ENCODE data around the gene SOX12. TPM values are rescaled to one million over a fixed set of nuclear protein-coding genes. Genes with fewer than 3 reads are reported as not detected.

Gene SOX12
- total and polyA plus RNA-seq, 2 donors, result 2.5 to 4.7 TPM

GRCh38 chr20:341682-342081, 16.3 kb downstream of the SOX12 start:
- Histone ChIP-seq H3K27me3 (ENCODE audit: control insufficient read depth in 2 of 2, insufficient read depth in 1 of 2, low read length in 1 of 2) (peaks cover 0 to 8% of the 10 kb centered on the region in 2 donors), H3K27ac (ENCODE audit: low read depth in 1 of 2, low read length in 1 of 2) (peak overlapping the region in 1 of 2 donors; percentile 18)
- 90% methylated on average over 2 of the region's 2 CpGs for WGBS

GRCh38 chr20:343107-343506, 17.8 kb downstream of the SOX12 start:
- no peak for DNase-seq (ENCODE audit: low read depth in 6 of 9, low spot score in 9 of 9)
- peaks cover 0 to 23% of the 10 kb centered on the region in 2 donors for H3K27me3 ChIP-seq (ENCODE audit: control insufficient read depth in 2 of 2, insufficient read depth in 1 of 2, low read length in 1 of 2)

More at GRCh38 chr20:341682-342081, 16.3 kb downstream of the SOX12 start:
- Histone ChIP-seq H3K4me1 (ENCODE audit: control insufficient read depth in 2 of 2, insufficient read depth in 2 of 2, low read length in 2 of 2) (peaks cover 0 to under 1% of the 10 kb centered on the region in 2 donors), H3K9me3 (ENCODE audit: control insufficient read depth in 2 of 2, insufficient read depth in 1 of 2, low read length in 1 of 2) (peaks cover 0 to 5% of the 10 kb centered on the region in 2 donors), H3K36me3 (ENCODE audit: control insufficient read depth in 2 of 2, insufficient read depth in 2 of 2, low read length in 1 of 2) (no peaks in the 10 kb centered on the region), H3K4me3 (ENCODE audit: low read length in 2 of 2) (no peak overlapping the region)
- no peak for DNase-seq (ENCODE audit: low read depth in 6 of 9, low spot score in 9 of 9)

GRCh38 chr20:346033-346639, 20.8 kb downstream of the SOX12 start:
- no peak for DNase-seq (ENCODE audit: low read depth in 6 of 9, low spot score in 9 of 9)
- 90% methylated on average over 9 of the region's 9 CpGs for WGBS
- H3K27ac ChIP-seq (ENCODE audit: low read depth in 1 of 2, low read length in 1 of 2), result no peak overlapping the region
- peaks cover 3 to 9% of the 10 kb centered on the region in 2 donors for H3K4me1 ChIP-seq (ENCODE audit: control insufficient read depth in 2 of 2, insufficient read depth in 2 of 2, low read length in 2 of 2)
- peak overlapping the region in 1 of 2 donors; percentile 23 for H3K4me3 ChIP-seq (ENCODE audit: low read length in 2 of 2)
- no peaks in the 10 kb centered on the region for H3K36me3 ChIP-seq (ENCODE audit: control insufficient read depth in 2 of 2, insufficient read depth in 2 of 2, low read length in 1 of 2)
- peaks cover 0 to 23% of the 10 kb centered on the region in 2 donors for H3K27me3 ChIP-seq (ENCODE audit: control insufficient read depth in 2 of 2, insufficient read depth in 1 of 2, low read length in 1 of 2)
- peaks cover 0 to 5% of the 10 kb centered on the region in 2 donors for H3K9me3 ChIP-seq (ENCODE audit: control insufficient read depth in 2 of 2, insufficient read depth in 1 of 2, low read length in 1 of 2)

More at GRCh38 chr20:343107-343506, 17.8 kb downstream of the SOX12 start:
- peaks cover 3 to 9% of the 10 kb centered on the region in 2 donors for H3K4me1 ChIP-seq (ENCODE audit: control insufficient read depth in 2 of 2, insufficient read depth in 2 of 2, low read length in 2 of 2)
- no peaks in the 10 kb centered on the region for H3K36me3 ChIP-seq (ENCODE audit: control insufficient read depth in 2 of 2, insufficient read depth in 2 of 2, low read length in 1 of 2)
- peaks cover 0 to 5% of the 10 kb centered on the region in 2 donors for H3K9me3 ChIP-seq (ENCODE audit: control insufficient read depth in 2 of 2, insufficient read depth in 1 of 2, low read length in 1 of 2)
- no peak overlapping the region for H3K27ac ChIP-seq (ENCODE audit: low read depth in 1 of 2, low read length in 1 of 2)
- H3K4me3 ChIP-seq (ENCODE audit: low read length in 2 of 2), result no peak overlapping the region

DNA sequence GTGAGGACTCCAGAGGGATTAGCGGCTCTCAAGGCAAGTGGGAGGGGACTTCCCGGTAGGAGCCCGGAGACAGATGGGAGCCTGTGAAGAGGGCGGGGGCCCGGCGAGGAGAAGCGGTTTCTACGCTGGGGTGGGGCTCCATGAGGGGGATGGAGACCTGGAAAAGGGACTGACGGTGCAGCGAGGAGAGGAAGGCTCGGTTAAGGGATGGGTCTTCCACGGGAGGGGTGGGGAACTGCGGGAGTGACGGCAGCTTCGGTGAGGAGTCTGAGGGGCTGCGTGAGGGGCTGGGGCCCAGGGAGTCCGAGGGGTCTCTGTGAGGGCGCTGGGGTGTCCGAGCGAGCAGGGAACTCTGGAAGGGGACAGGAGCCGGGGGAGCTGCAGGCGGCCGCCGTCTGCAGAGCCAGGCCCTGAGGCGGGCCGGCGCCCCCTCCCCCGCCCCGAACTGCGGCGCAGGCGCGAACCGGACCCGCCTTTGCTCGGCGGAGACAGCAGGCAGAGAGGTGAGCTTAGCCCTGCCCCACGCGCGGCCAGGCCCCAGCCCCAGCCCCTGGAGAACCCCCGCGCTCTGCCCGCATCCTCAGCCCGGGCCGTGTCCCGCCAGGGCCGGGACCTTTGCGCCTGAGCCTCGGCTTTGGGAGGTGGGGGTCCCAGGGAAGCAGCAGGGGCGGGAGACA, 21.4 kb downstream of the SOX12 start, which contains the start of gene NRSN2:
NRSN2 (plus strand) TSS at position 472 of the 677 bp plus-strand sequence. CDS start 2,533 bp downstream, outside the sequence.
- Histone ChIP-seq H3K4me3 (ENCODE audit: low read length in 2 of 2) (peak within 1 kb of the TSS; percentile 60 to 66), H3K27ac (ENCODE audit: low read depth in 1 of 2, low read length in 1 of 2) (peak within 1 kb of the TSS; percentile 58 to 68), H3K27me3 (ENCODE audit: control insufficient read depth in 2 of 2, insufficient read depth in 1 of 2, low read length in 1 of 2) (peaks cover 0 to 23% of the 10 kb centered on the region in 2 donors), H3K4me1 (ENCODE audit: control insufficient read depth in 2 of 2, insufficient read depth in 2 of 2, low read length in 2 of 2) (peaks cover 3 to 9% of the 10 kb centered on the region in 2 donors), H3K36me3 (ENCODE audit: control insufficient read depth in 2 of 2, insufficient read depth in 2 of 2, low read length in 1 of 2) (no peaks in the 10 kb centered on the region), H3K9me3 (ENCODE audit: control insufficient read depth in 2 of 2, insufficient read depth in 1 of 2, low read length in 1 of 2) (peaks cover 0 to 2% of the 10 kb centered on the region in 2 donors)
- DNase-seq (ENCODE audit: low read depth in 6 of 9, low spot score in 9 of 9), result no peak
- WGBS, result 7% methylated on average over 50 of the region's 50 CpGs

- H3K4me3 ChIP-seq (ENCODE audit: low read length in 2 of 2), result peak overlapping the region; percentile 60 to 66
- no peaks in the 10 kb centered on the region for H3K36me3 ChIP-seq (ENCODE audit: control insufficient read depth in 2 of 2, insufficient read depth in 2 of 2, low read length in 1 of 2)
- 1% methylated on average over 19 of the region's 19 CpGs for WGBS
- no peak for DNase-seq (ENCODE audit: low read depth in 6 of 9, low spot score in 9 of 9)
- H3K9me3 ChIP-seq (ENCODE audit: control insufficient read depth in 2 of 2, insufficient read depth in 1 of 2, low read length in 1 of 2), result no peaks in the 10 kb centered on the region
- no peak overlapping the region for H3K27ac ChIP-seq (ENCODE audit: low read depth in 1 of 2, low read length in 1 of 2)
- peaks cover 0 to 23% of the 10 kb centered on the region in 2 donors for H3K27me3 ChIP-seq (ENCODE audit: control insufficient read depth in 2 of 2, insufficient read depth in 1 of 2, low read length in 1 of 2)
- H3K4me1 ChIP-seq (ENCODE audit: control insufficient read depth in 2 of 2, insufficient read depth in 2 of 2, low read length in 2 of 2), result peaks cover 3 to 9% of the 10 kb centered on the region in 2 donors
Measured at GRCh38 chr20:347317-347639, 21.9 kb downstream of the SOX12 start.

GRCh38 chr20:347640-348484, 22.5 kb downstream of the SOX12 start:
- Histone ChIP-seq H3K27ac (ENCODE audit: low read depth in 1 of 2, low read length in 1 of 2) (peak overlapping the region; percentile 58 to 68), H3K4me1 (ENCODE audit: control insufficient read depth in 2 of 2, insufficient read depth in 2 of 2, low read length in 2 of 2) (peaks cover 3 to 9% of the 10 kb centered on the region in 2 donors), H3K4me3 (ENCODE audit: low read length in 2 of 2) (peak overlapping the region; percentile 60 to 66), H3K36me3 (ENCODE audit: control insufficient read depth in 2 of 2, insufficient read depth in 2 of 2, low read length in 1 of 2) (no peaks in the 10 kb centered on the region), H3K9me3 (ENCODE audit: control insufficient read depth in 2 of 2, insufficient read depth in 1 of 2, low read length in 1 of 2) (no peaks in the 10 kb centered on the region), H3K27me3 (ENCODE audit: control insufficient read depth in 2 of 2, insufficient read depth in 1 of 2, low read length in 1 of 2) (peaks cover 0 to 23% of the 10 kb centered on the region in 2 donors)
- peak in 5 of 9 donors; percentile 32 to 72 (median 57) for DNase-seq (ENCODE audit: low read depth in 6 of 9, low spot score in 9 of 9)
- 1% methylated on average over 61 of the region's 61 CpGs for WGBS

- Histone ChIP-seq H3K36me3 (ENCODE audit: control insufficient read depth in 2 of 2, insufficient read depth in 2 of 2, low read length in 1 of 2) (no peaks in the 10 kb centered on the region), H3K27ac (ENCODE audit: low read depth in 1 of 2, low read length in 1 of 2) (peak overlapping the region in 1 of 2 donors; percentile 37), H3K9me3 (ENCODE audit: control insufficient read depth in 2 of 2, insufficient read depth in 1 of 2, low read length in 1 of 2) (no peaks in the 10 kb centered on the region), H3K4me1 (ENCODE audit: control insufficient read depth in 2 of 2, insufficient read depth in 2 of 2, low read length in 2 of 2) (peaks cover 3 to 9% of the 10 kb centered on the region in 2 donors), H3K4me3 (ENCODE audit: low read length in 2 of 2) (no peak overlapping the region), H3K27me3 (ENCODE audit: control insufficient read depth in 2 of 2, insufficient read depth in 1 of 2, low read length in 1 of 2) (peaks cover 0 to 23% of the 10 kb centered on the region in 2 donors)
- DNase-seq (ENCODE audit: low read depth in 6 of 9, low spot score in 9 of 9), result no peak
- WGBS, result 99% methylated on average over 19 of the region's 19 CpGs
Measured at GRCh38 chr20:348972-349841, 23.9 kb downstream of the SOX12 start.

DNA sequence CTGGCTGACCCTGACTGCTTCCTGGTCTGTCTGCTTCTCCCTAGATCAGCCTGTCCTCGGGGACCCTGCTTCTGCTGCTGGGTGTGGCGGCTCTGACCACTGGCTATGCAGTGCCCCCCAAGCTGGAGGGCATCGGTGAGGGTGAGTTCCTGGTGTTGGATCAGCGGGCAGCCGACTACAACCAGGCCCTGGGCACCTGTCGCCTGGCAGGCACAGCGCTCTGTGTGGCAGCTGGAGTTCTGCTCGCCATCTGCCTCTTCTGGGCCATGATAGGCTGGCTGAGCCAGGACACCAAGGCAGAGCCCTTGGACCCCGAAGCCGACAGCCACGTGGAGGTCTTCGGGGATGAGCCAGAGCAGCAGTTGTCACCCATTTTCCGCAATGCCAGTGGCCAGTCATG, 27.8 kb downstream of the SOX12 start:
- Histone ChIP-seq H3K36me3 (ENCODE audit: control insufficient read depth in 2 of 2, insufficient read depth in 2 of 2, low read length in 1 of 2) (no peaks in the 10 kb centered on the region), H3K4me3 (ENCODE audit: low read length in 2 of 2) (no peak overlapping the region), H3K27ac (ENCODE audit: low read depth in 1 of 2, low read length in 1 of 2) (no peak overlapping the region), H3K4me1 (ENCODE audit: control insufficient read depth in 2 of 2, insufficient read depth in 2 of 2, low read length in 2 of 2) (peaks cover 0 to 3% of the 10 kb centered on the region in 2 donors), H3K27me3 (ENCODE audit: control insufficient read depth in 2 of 2, insufficient read depth in 1 of 2, low read length in 1 of 2) (peaks cover 0 to under 1% of the 10 kb centered on the region in 2 donors), H3K9me3 (ENCODE audit: control insufficient read depth in 2 of 2, insufficient read depth in 1 of 2, low read length in 1 of 2) (no peaks in the 10 kb centered on the region)
- 98% methylated on average over 13 of the region's 13 CpGs for WGBS
- DNase-seq (ENCODE audit: low read depth in 6 of 9, low spot score in 9 of 9), result no peak
